ENCODE data around the gene TRMT2A. TPM values are rescaled to one million over a fixed set of nuclear protein-coding genes. Genes with fewer than 3 reads are reported as not detected.

The TRMT2A gene
- total and polyA plus RNA-seq, 8 donors, result 23.8 to 120 (median 34.1) TPM

DNA sequence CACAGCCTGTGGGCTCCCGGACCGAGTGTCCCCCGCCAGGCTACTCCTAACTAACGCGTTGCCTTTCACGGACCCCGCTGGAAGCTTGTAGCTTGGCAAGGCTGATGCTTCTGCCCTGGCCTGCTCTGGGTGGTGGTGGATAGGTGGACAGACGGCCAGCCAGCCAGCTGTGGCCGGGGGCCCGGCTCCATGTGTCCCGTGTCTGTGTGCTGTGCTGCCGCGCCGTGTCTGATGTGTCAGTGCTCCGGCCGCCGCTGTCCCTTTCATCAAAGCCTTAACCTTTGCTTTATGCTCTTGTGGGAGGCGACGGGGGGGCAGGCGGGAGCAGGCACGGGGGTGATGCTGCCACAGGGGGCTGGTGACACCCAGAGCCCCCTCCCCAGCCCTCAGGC, 28.8 kb upstream of the TRMT2A start:
- Histone ChIP-seq H3K36me3 (no peaks in the 10 kb centered on the region), H3K4me1 (no peaks in the 10 kb centered on the region), H3K27ac (no peak overlapping the region), H3K4me3 (no peak overlapping the region), H3K9me3 (no peaks in the 10 kb centered on the region), H3K27me3 (no peaks in the 10 kb centered on the region)
- FAIRE-seq (no peak), DNase-seq (no peak), ATAC-seq (no peak)
- WGBS, 2 donors, result 93 to 95% methylated on average over 18 to 21 of the region's 21 CpGs
- intact Hi-C loops (cut with DNase I), result loop anchor here in 1 of 3 donors (10.0 kb wide), 1 partner anchor 109 kb away; no protein-coding TSS in a partner anchor
- TF ChIP-seq CTCF (IDR thresholded peaks at IDR 0.05), result no peak

GRCh38 chr22:20145206-20145831, 28.3 kb upstream of the TRMT2A start:
- WGBS, 2 donors, result 89 to 90% methylated on average over 21 to 22 of the region's 22 CpGs
- H3K27ac ChIP-seq, result no peak overlapping the region
- FAIRE-seq (no peak), DNase-seq (no peak), ATAC-seq (no peak)
- no peak overlapping the region for H3K4me3 ChIP-seq
- no peaks in the 10 kb centered on the region for H3K27me3 ChIP-seq
- no peak for TF ChIP-seq CTCF (IDR thresholded peaks at IDR 0.05)
- H3K36me3 ChIP-seq, result no peaks in the 10 kb centered on the region
- intact Hi-C loops (cut with DNase I), result loop anchor here in 1 of 3 donors (10.0 kb wide), 1 partner anchor 109 kb away; no protein-coding TSS in a partner anchor
- no peaks in the 10 kb centered on the region for H3K9me3 ChIP-seq
- no peaks in the 10 kb centered on the region for H3K4me1 ChIP-seq

- no peak for TF ChIP-seq CTCF (IDR thresholded peaks at IDR 0.05)
- Histone ChIP-seq H3K4me3 (no peak overlapping the region), H3K36me3 (no peaks in the 10 kb centered on the region), H3K27ac (no peak overlapping the region), H3K9me3 (no peaks in the 10 kb centered on the region), H3K4me1 (no peaks in the 10 kb centered on the region), H3K27me3 (no peaks in the 10 kb centered on the region)
- DNase-seq (no peak), ATAC-seq (no peak), FAIRE-seq (no peak)
- WGBS, 2 donors, result 85 to 90% methylated on average over 19 of the region's 19 CpGs
- intact Hi-C loops (cut with DNase I), result loop anchor here in 1 of 3 donors (10.0 kb wide), 1 partner anchor 111 kb away; no protein-coding TSS in a partner anchor
These were observed 27.0 kb upstream of the TRMT2A start for GRCh38 chr22:20143883-20144665.

- ATAC-seq (no peak), FAIRE-seq (no peak), DNase-seq (peak in 1 of 6 donors; percentile 73)
- TF ChIP-seq CTCF (IDR thresholded peaks at IDR 0.05), result no peak
- H3K9me3 ChIP-seq, result no peaks in the 10 kb centered on the region
- no peaks in the 10 kb centered on the region for H3K36me3 ChIP-seq
- 93% methylated on average over 58 to 65 of the region's 65 CpGs for WGBS, 2 donors
- no peak overlapping the region for H3K27ac ChIP-seq
- H3K4me1 ChIP-seq, result no peaks in the 10 kb centered on the region
- intact Hi-C loops (cut with DNase I), result loop anchor here in 1 of 3 donors (10.0 kb wide), 1 partner anchor 112 kb away; no protein-coding TSS in a partner anchor
- H3K27me3 ChIP-seq, result no peaks in the 10 kb centered on the region
- H3K4me3 ChIP-seq, result no peak overlapping the region
These were observed 25.9 kb upstream of the TRMT2A start for GRCh38 chr22:20142711-20143621.

All from pancreas (tissue), 10 donors.